ENCODE results near the gene NSFL1C.

- TF ChIP-seq CTCF (IDR thresholded peaks at IDR 0.05) (no peak), POLR2AphosphoS5 (IDR thresholded peaks at IDR 0.05; ENCODE audit: low read depth, low read length) (no peak), TCF7L2 (IDR thresholded peaks at IDR 0.05; ENCODE audit: low read depth, low read length) (no peak), SIN3A (IDR thresholded peaks at IDR 0.05; ENCODE audit: borderline replicate concordance, insufficient read depth, low read depth, low read length) (no peak), REST (IDR thresholded peaks at IDR 0.05; ENCODE audit: insufficient read depth in 1 of 2, low read depth in 2 of 2, low read length in 1 of 2) (no peak)
Observed at GRCh38 chr20:1472556-1473245, 6.1 kb upstream of the NSFL1C start.

Measured in Panc1 (cell line).